Measurements from ENCODE around the gene HTR5A.

DNA sequence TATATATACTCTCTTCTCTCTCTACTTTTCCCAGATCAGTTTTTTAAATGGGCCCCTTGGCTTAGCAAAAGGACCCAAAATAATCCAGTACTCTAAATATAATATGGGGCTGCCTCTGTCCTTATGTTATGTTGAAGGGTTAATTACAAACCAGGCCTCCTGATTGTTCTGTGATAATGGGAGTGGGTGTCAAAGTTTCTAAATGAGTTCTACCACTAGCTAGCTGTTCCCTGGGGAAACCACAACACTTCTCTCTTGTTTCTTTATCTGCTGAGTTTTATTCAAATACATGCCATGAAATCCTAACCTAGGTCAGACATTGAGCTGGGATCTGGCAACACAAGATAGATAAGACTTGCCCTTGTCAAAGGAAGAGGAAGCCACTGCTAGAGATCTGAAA is 3.8 kb downstream of the HTR5A start:
- TF ChIP-seq, protein P1, sequence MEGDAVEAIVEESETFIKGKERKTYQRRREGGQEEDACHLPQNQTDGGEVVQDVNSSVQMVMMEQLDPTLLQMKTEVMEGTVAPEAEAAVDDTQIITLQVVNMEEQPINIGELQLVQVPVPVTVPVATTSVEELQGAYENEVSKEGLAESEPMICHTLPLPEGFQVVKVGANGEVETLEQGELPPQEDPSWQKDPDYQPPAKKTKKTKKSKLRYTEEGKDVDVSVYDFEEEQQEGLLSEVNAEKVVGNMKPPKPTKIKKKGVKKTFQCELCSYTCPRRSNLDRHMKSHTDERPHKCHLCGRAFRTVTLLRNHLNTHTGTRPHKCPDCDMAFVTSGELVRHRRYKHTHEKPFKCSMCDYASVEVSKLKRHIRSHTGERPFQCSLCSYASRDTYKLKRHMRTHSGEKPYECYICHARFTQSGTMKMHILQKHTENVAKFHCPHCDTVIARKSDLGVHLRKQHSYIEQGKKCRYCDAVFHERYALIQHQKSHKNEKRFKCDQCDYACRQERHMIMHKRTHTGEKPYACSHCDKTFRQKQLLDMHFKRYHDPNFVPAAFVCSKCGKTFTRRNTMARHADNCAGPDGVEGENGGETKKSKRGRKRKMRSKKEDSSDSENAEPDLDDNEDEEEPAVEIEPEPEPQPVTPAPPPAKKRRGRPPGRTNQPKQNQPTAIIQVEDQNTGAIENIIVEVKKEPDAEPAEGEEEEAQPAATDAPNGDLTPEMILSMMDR (IDR thresholded peaks at IDR 0.05): no peak
- TF ChIP-seq POLR2AphosphoS5 (IDR thresholded peaks at IDR 0.05) (no peak), POLR2A (IDR thresholded peaks at IDR 0.05) (no peak)
